Vagina (tissue), 2 donors: ENCODE results near the gene FLYWCH2. TPM values are rescaled to one million over a fixed set of nuclear protein-coding genes. Genes with fewer than 3 reads are reported as not detected.
A peak's percentile ranks its signal among the peaks of the same experiment; 100 is the strongest.

ENCODE experiments used
- DNase-seq, 2 donors: peaks; one replicate each; pipeline ENCODE4 v3.0.0-alpha.2; 2017; ENCODE audit errors: extremely low spot score in 2 of 2
- H3K27ac ChIP-seq: fragments of 200-600 bp; sonication (generic); one replicate; pipeline ENCODE4 v1.5.1; 2019
- H3K27me3 ChIP-seq: fragments of 200-600 bp; sonication (generic); one replicate; pipeline ENCODE4 v1.5.1; 2019
- H3K36me3 ChIP-seq, 2 donors: fragments of 200-600 bp; sonication (generic); one replicate each; pipeline ENCODE4 v1.5.1; 2017 to 2019
- H3K4me1 ChIP-seq: fragments of 200-600 bp; sonication (generic); one replicate; pipeline ENCODE4 v1.5.1; 2019
- H3K4me3 ChIP-seq, 2 donors: fragments of 200-600 bp; sonication (generic); 1 replicate in 1 of 2; 2 replicates in 1 of 2; pipeline ENCODE4 v1.5.1; 2016 to 2019
- H3K9me3 ChIP-seq: fragments of 200-600 bp; sonication (generic); one replicate; pipeline ENCODE4 v1.5.1; 2019
- POLR2A ChIP-seq, 2 donors: fragments of 450-650 bp; IDR thresholded peaks; one replicate each; pipeline ENCODE4 v1.6.1; 2017; ENCODE audit warnings: antibody characterized with exemption in 2 of 2, mild to moderate bottlenecking in 2 of 2, moderate library complexity in 2 of 2
- POLR2AphosphoS5 ChIP-seq, 2 donors: sonication (generic); formaldehyde crosslinking; IDR thresholded peaks; one replicate each; pipeline ENCODE4 v1.9.0; 2017; ENCODE audit warnings: antibody characterized with exemption in 2 of 2, mild to moderate bottlenecking in 2 of 2, low read depth in 1 of 2; ENCODE audit not compliant: insufficient read depth in 1 of 2
- intact Hi-C: fragments of 100-400 bp; cut with DNase I; formaldehyde crosslinking; loops from one replicate; pipeline ENCODE4 v1.15.1; 2023
- total RNA-seq: library from RNA; depleted of rRNA; stranded (reverse); fragments of >200 nt; gene quantifications from one replicate; pipeline ENCODE4 v1.2.3, GENCODE V29; 2016
- TF ChIP-seq, protein P1 (sequence below), 3 experiments: fragments of 450-650 bp in 2 of 3; fragments of 200-600 bp in 1 of 3; sonication (generic) in 1 of 3; IDR thresholded peaks; one replicate each; pipeline ENCODE4 v1.5.1; 2017 to 2019; ENCODE audit warnings: antibody characterized with exemption in 3 of 3, mild to moderate bottlenecking in 2 of 3, moderate library complexity in 2 of 3

FLYWCH2 gene
- total RNA-seq, 1 donor from 2014 or later, result 65.1 TPM

DNA sequence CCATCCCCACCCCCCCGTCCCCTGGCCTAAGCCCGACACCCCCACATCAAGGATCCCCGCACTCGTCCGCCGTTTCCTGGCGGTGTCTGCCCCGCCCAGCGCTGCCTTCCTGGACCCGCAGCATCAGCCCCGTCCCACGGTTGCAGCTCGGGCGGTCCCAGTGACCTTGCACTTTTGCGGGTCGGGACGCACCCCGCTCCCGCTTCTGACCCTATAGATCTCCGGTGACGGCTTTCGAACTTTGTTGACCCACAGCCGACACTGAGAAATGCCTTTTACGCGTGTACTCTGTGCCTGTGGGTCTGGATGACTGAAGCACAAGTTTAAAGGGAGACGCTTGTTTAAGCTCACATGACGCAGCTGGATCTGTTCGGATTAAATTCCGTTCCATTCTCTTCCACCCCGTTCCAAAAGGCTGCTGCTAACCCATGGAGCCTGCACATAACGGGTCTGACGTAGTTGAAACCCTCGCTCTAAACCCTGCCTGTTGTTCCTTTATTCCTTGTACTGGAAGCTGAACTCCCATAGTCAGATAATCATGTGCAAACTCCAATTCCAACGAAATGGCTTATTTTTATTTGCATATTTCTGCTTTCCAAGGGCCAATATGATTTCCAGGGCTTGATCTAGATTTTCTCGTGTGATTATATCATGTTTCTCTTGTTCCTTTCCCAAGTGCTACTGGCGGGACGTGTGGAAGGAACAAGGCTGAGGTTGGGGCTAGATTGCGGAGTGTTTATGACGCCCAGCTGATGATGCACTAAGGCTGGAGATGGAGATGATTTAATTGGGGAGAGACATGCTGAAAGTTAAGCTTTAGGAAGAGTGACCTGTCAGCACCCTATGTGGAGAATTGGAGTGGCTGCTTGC, 29.6 kb downstream of the FLYWCH2 start:
- DNase-seq, result no peak
- Histone ChIP-seq H3K36me3 (no peaks in the 10 kb centered on the region), H3K27me3 (no peaks in the 10 kb centered on the region), H3K4me1 (peaks cover 17% of the 10 kb centered on the region), H3K27ac (peak overlapping the region; percentile 90), H3K4me3 (peak overlapping the region; percentile 88 to 94), H3K9me3 (no peaks in the 10 kb centered on the region)
- TF ChIP-seq POLR2A (IDR thresholded peaks at IDR 0.05) (no peak), POLR2AphosphoS5 (IDR thresholded peaks at IDR 0.05; ENCODE audit: insufficient read depth in 1 of 2, low read depth in 1 of 2) (peak in 1 of 2 donors; percentile 12)
- TF ChIP-seq, protein P1, sequence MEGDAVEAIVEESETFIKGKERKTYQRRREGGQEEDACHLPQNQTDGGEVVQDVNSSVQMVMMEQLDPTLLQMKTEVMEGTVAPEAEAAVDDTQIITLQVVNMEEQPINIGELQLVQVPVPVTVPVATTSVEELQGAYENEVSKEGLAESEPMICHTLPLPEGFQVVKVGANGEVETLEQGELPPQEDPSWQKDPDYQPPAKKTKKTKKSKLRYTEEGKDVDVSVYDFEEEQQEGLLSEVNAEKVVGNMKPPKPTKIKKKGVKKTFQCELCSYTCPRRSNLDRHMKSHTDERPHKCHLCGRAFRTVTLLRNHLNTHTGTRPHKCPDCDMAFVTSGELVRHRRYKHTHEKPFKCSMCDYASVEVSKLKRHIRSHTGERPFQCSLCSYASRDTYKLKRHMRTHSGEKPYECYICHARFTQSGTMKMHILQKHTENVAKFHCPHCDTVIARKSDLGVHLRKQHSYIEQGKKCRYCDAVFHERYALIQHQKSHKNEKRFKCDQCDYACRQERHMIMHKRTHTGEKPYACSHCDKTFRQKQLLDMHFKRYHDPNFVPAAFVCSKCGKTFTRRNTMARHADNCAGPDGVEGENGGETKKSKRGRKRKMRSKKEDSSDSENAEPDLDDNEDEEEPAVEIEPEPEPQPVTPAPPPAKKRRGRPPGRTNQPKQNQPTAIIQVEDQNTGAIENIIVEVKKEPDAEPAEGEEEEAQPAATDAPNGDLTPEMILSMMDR (IDR thresholded peaks at IDR 0.05), result no peak
- intact Hi-C loops, result no loop called here

DNA sequence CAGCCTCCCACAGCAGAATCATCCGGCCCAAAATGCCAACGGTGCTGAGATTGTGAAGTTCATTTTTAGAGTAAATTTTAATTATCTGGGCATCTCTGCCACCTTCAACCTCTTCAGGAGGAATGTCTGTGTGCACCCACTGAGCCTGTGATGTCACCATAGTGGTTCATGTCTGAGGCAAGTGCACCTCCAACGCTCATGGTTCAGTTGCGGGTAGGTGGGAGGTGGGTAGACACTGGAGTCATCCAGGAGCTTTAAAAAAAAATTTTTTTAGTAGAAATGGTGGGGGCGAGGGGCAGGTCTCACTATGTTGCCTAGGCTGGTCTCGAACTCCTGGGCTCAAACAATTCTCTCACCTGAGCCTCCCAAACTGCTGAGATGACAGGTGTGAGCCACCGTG, 30.6 kb downstream of the FLYWCH2 start:
- peaks cover 17% of the 10 kb centered on the region for H3K4me1 ChIP-seq
- TF ChIP-seq POLR2AphosphoS5 (IDR thresholded peaks at IDR 0.05; ENCODE audit: insufficient read depth in 1 of 2, low read depth in 1 of 2) (no peak), POLR2A (IDR thresholded peaks at IDR 0.05) (no peak)
- TF ChIP-seq, protein P1 (IDR thresholded peaks at IDR 0.05), result no peak
- intact Hi-C loops, result no loop called here
- H3K36me3 ChIP-seq, result no peaks in the 10 kb centered on the region
- peak overlapping the region; percentile 90 for H3K27ac ChIP-seq
- H3K9me3 ChIP-seq, result no peaks in the 10 kb centered on the region
- no peaks in the 10 kb centered on the region for H3K27me3 ChIP-seq
- H3K4me3 ChIP-seq, result no peak overlapping the region
- no peak for DNase-seq

- Histone ChIP-seq H3K27me3 (no peaks in the 10 kb centered on the region), H3K27ac (no peak overlapping the region), H3K4me1 (peaks cover 17% of the 10 kb centered on the region), H3K9me3 (no peaks in the 10 kb centered on the region), H3K36me3 (no peaks in the 10 kb centered on the region), H3K4me3 (no peak overlapping the region)
- TF ChIP-seq, protein P1 (IDR thresholded peaks at IDR 0.05), result no peak
- TF ChIP-seq POLR2A (IDR thresholded peaks at IDR 0.05) (no peak), POLR2AphosphoS5 (IDR thresholded peaks at IDR 0.05; ENCODE audit: insufficient read depth in 1 of 2, low read depth in 1 of 2) (no peak)
- intact Hi-C loops, result no loop called here
- DNase-seq, result no peak
These were observed 31.2 kb downstream of the FLYWCH2 start for GRCh38 chr16:2914233-2914632.

DNA sequence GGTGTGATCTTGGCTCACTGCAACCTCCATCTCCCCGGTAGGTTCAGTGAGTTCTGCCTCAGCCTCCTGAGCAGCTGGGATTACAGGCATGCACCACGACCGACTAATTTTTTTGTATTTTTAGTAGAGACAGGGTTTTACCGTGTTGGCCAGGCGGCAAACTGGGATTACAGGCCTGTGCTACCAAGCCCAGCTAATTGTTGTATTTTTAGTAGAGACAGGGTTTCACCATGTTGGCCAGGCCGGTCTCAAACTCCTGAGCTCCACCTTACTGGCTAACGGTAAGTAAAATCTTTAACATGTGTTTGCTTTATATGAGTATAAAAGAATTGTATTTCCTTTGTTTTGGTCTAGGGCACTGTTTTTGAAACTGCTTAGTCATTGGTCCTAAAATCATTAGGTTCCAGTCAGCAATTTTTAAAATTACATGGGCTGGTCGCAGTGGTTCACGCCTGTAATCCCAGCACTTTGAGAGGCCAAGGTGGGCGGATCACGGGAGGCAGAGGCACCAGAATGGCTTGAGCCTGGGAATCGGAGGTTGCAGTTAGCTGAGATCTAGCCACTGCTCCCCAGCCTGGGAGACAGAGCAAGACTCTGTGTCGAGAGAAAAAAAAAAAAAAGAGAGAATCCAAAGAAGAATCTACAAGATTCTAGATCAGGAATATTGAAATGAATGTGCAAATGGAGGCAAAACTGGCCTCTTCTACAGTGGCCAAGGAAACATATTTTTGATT, 32.3 kb downstream of the FLYWCH2 start:
- Histone ChIP-seq H3K4me3 (no peak overlapping the region), H3K36me3 (no peaks in the 10 kb centered on the region), H3K4me1 (peaks cover 17% of the 10 kb centered on the region), H3K27me3 (no peaks in the 10 kb centered on the region), H3K27ac (no peak overlapping the region), H3K9me3 (no peaks in the 10 kb centered on the region)
- no peak for DNase-seq
- TF ChIP-seq POLR2A (IDR thresholded peaks at IDR 0.05), result no peak
- no peak for TF ChIP-seq POLR2AphosphoS5 (IDR thresholded peaks at IDR 0.05; ENCODE audit: insufficient read depth in 1 of 2, low read depth in 1 of 2)
- TF ChIP-seq, protein P1 (IDR thresholded peaks at IDR 0.05), result no peak
- intact Hi-C loops, result no loop called here
